Hematopoietic multipotent progenitor cell treated with erythropoietin and hydrocortisone succinate and interleukin-3 and kit ligand, for 4 days (in vitro differentiated cells): ENCODE results near the gene RERG.
A peak's percentile ranks its signal among the peaks of the same experiment; 100 is the strongest.
"Not testable (repeated sequence)": the region's sequence is repeated elsewhere in the genome, so short reads cannot be mapped to it uniquely, and the experiment has no call there.

ENCODE experiments used
- DNase-seq: peaks from one replicate; pipeline ENCODE4 v3.0.0-alpha.2; 2015

The RERG gene

DNA sequence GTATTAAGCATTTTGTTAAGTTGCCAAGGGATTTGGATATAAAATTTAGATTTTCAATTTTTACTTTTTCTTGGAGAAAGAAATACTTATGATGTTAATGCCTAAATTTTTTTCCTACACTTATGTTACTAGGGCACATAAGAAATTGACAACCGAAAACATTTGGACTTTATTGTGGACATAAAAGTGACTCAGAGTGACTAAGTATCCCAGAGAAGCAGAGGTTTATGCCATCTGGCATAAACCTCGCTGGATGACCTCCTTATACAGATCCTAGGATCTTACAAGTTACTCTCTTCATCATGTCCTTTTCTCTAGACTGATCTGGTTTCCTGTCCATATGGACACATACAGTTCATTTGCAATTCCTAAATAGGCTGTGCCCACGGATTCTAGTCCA, 89.8 kb downstream of the RERG start:
- DNase-seq = no peak

DNA sequence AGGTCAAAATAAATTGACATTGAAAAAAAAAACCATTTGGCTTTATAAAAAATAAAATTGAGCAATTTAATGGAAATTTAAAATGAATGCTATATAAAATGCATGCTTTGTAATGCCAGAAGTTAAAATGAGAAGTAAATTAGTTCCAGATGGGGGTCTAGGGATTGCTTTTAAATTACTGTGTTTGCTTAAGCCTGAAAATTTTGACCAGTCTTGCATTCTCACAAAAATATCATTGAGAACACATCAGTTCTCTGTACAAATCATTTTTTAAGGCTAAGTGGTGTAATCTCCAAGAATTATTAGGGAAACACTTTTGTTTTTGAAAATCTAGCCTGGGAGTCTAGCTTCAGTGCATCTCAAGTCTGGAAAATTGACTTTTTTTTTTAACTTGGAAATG, 90.7 kb downstream of the RERG start:
- DNase-seq = no peak

DNA sequence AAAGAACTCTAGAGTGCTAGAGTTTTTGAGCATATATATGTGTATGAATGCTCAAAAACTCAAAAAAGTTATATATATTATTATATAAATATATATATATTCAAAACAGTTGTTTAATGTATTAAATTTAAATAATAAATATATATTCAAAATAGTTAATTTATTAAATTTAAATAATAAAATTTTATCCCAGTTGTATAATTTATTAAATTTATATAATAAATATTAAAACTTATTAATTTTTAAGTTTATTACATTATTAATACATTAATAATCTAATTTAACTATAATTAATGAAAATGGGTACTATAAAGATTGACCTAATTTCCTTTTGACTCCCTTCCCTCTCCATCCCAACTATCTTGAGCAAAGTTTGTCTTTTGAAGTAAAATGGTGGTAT, 97.8 kb downstream of the RERG start:
- DNase-seq = no peak

- peak; percentile 65 for DNase-seq
These were observed 98.9 kb downstream of the RERG start for GRCh38 chr12:15122344-15122743.

DNA sequence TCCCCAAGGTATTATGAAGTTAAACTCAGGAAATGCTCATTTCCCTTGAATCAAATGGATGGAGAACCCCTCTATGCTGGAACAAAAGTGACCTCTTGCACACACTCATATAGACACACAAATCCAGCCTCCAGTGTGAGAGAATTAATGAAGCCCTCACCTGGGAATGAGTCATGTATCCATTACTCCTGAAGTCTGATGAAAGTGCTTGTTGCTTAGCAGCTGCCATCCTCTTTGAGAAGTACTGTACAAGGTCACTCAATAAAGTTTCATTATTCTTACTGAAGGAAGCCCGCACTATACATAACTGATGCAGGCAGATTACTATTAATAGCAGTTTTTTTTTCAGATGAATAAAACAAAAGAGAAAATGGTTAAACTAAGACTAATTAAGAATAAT, 102.3 kb downstream of the RERG start:
- DNase-seq = no peak

GRCh38 chr12:15116983-15117382, 104.2 kb downstream of the RERG start:
- no peak for DNase-seq

GRCh38 chr12:15116086-15116485, 105.1 kb downstream of the RERG start:
- DNase-seq = no peak

DNA sequence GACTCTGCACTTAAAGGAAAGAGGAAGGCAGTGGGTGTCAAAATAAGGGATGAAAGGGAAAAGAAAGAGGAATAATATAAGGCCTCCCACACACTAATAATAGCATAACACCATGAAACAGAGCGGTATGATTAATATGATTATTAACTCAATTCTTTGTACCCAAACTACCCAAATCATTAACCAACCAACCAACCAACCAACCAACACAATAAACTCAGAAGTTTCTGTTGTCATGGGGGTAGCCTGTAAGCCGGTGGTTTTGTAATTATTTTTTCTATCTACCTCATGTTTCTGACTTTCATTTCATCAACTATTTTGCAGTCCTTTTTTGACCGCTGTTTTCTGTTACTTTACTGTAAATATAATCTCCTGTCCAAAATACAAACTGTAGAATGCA, 105.8 kb downstream of the RERG start:
- no peak for DNase-seq

GRCh38 chr12:15114501-15114900, 106.7 kb downstream of the RERG start:
- no peak for DNase-seq

- peak; percentile 55 for DNase-seq
These were observed 128.4 kb downstream of the RERG start for GRCh38 chr12:15092826-15093225.

DNA sequence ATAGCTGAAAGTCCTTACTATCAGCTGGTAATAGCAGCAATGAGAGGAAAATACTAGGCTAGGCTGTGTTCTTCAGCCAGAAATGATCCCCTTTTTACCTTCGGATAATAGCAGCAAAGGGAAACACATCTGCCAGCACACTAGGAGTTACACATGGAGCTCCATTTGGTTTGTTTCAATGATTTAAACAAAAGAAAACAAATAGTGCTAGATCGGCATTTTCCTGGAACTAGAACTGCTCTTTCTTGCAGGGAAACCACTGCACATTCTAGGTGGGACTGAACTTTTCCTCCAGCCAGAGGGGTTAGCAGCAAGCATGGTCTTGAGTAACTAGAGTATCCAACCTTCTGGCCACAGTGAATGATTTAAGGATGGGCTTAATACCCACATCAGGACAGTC, 130.8 kb downstream of the RERG start:
- no peak for DNase-seq

DNA sequence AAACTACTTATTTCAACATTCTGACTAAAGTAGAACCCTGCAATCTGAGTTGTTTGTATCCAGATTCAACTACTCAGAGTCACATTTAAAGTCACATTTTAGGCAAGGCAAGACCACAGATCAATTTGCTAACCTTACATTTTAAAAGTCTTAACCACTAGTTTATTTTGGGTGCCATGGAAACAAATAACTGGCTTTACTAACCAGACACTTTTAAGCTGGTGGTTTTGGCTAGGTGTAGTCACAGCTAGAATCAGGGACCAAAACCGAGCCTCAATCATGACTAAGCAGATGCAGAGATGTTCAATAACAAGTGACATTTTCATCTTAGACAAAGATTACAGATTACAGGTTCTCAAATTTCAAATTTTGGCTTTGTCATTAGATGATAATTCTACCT, 133.1 kb downstream of the RERG start:
- DNase-seq = no peak

DNA sequence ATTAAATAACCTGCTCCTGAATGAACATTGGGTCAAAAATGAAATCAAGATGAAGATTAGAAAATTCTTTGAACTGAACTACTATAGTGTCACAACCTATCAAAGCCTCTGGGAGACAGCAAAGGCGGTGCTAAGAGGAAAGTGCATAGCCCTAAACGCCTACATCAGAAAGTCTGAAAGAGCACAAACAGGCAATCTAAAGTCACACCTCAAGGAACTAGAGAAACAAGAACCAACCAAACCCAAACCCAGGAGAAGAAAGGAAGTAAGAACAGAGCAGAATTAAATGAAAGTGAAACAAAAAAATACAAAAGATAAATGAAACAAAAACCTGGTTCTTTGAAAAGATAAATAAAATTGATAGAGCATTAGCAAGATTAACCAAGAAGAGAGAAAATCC, 143.5 kb downstream of the RERG start:
- not testable (repeated sequence) for DNase-seq

- no peak for DNase-seq
These were observed 146.9 kb downstream of the RERG start for GRCh38 chr12:15074351-15074750.

GRCh38 chr12:15059123-15059522, 162.1 kb downstream of the RERG start:
- no peak for DNase-seq
